Esophagus muscularis mucosa (tissue), 4 donors: Measurements from ENCODE around the gene TIAL1. TPM values are rescaled to one million over a fixed set of nuclear protein-coding genes. Genes with fewer than 3 reads are reported as not detected.

Source experiments
- DNase-seq: peaks from one replicate; pipeline ENCODE4 v3.0.0-alpha.2; 2017; ENCODE audit errors: extremely low spot score
- H3K27ac ChIP-seq, 4 donors: fragments of 200-600 bp; sonication (generic); replicated peaks in 1 of 4; 1 replicate in 3 of 4; 2 replicates in 1 of 4; pipeline ENCODE4 v1.5.1; 2016 to 2019; ENCODE audit warnings: mild to moderate bottlenecking in 1 of 4
- H3K27me3 ChIP-seq, 4 donors: fragments of 200-600 bp; sonication (generic); one replicate each; pipeline versions ENCODE4 v1.5.1 to v1.6.0; 2016 to 2019
- H3K36me3 ChIP-seq, 4 donors: fragments of 200-600 bp; sonication (generic); one replicate each; pipeline ENCODE4 v1.5.1; 2016 to 2019
- H3K4me1 ChIP-seq, 4 donors: fragments of 200-600 bp; sonication (generic); one replicate each; pipeline ENCODE4 v1.5.1; 2016 to 2019
- H3K4me3 ChIP-seq, 4 donors: fragments of 200-600 bp; sonication (generic); 1 replicate in 2 of 4; 2 replicates in 2 of 4; pipeline ENCODE4 v1.5.1; 2016 to 2019; ENCODE audit warnings: mild to moderate bottlenecking in 4 of 4, moderate library complexity in 1 of 4
- H3K9me3 ChIP-seq, 4 donors: fragments of 200-600 bp; sonication (generic); 1 replicate in 3 of 4; 2 replicates in 1 of 4; pipeline ENCODE4 v1.5.1; 2016 to 2019
- EP300 ChIP-seq: sonication (generic); formaldehyde crosslinking; IDR thresholded peaks from one replicate; pipeline ENCODE4 v1.6.1; 2017; ENCODE audit warnings: antibody characterized with exemption
- POLR2A ChIP-seq: fragments of 450-650 bp; IDR thresholded peaks from one replicate; pipeline ENCODE4 v1.6.1; 2017; ENCODE audit warnings: antibody characterized with exemption, moderate library complexity, mild to moderate bottlenecking, low read depth
- POLR2AphosphoS5 ChIP-seq, 2 donors: sonication (generic); formaldehyde crosslinking; IDR thresholded peaks; one replicate each; pipeline ENCODE4 v1.6.1; 2017; ENCODE audit warnings: antibody characterized with exemption in 2 of 2
- WGBS: methylation state at CpG from one replicate; pipeline ENCODE4 v1.1.5; 2018; 5-methylcytosine and 5-hydroxymethylcytosine counted together
- intact Hi-C: fragments of 100-400 bp; cut with DNase I; formaldehyde crosslinking; loops from one replicate; pipeline ENCODE4 v1.15.1; 2023
- total RNA-seq, 4 donors: library from RNA; depleted of rRNA; stranded (reverse); fragments of >200 nt; gene quantifications; one replicate each; pipeline versions ENCODE4 v1.1.0 to v1.2.1, GENCODE V29; 2016
- TF ChIP-seq, protein P1 (sequence below), 3 experiments: fragments of 200-600 bp in 2 of 3; fragments of 450-650 bp in 1 of 3; sonication (generic) in 2 of 3; IDR thresholded peaks; one replicate each; pipeline ENCODE4 v1.5.1; 2017 to 2019; ENCODE audit warnings: antibody characterized with exemption in 3 of 3, mild to moderate bottlenecking in 2 of 3, moderate library complexity in 1 of 3

Gene TIAL1
- total RNA-seq, 4 donors from 2014 or later = 49.9 to 78.1 (median 52.9) TPM

DNA sequence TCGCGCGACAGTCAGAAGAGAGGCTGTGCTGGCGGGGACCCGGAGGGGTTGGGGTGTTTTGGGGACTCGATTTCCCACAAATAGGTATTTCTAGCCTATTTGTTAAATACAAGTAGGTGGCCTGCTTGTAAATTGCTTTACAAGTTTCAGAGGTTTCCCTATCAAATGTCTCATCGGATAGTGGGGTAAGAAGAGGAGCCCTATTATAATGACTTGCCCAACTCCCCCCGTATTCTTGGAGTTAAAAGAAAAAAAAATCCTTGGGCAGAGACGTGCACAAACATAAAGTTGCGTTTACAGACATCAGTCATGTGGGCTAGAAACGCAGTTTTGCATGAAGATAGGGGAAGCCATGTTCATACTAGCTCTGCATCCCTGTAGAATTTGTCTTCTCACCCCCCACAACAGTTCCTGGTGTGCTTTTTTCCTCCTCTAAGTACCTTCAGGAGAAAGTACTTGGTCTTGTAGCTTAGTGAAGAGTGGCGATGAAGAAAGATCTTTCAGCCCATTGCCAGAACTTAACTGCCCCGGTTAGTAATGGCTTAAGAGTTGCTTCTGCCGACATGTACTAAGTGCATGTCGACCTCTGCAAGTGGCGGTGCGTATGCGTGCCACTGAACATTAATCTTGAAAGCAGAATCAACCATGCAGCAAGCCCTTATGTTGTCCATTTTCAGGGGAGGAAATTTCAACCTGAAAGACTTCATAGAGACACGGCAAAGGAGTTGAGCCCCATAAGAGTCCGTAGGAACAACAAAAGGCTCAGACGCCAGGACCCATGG, 832 bp upstream of the TIAL1 start:
- Histone ChIP-seq H3K9me3 (no peaks in the 10 kb centered on the region), H3K4me3 (peak overlapping the region; percentile 84 to 96 (median 91)), H3K27me3 (no peaks in the 10 kb centered on the region), H3K36me3 (peaks cover 0 to 3% (median 0%) of the 10 kb centered on the region in 4 donors), H3K4me1 (peaks cover 33 to 40% (median 38%) of the 10 kb centered on the region in 4 donors), H3K27ac (peak overlapping the region; percentile 96 to 99 (median 97))
- DNase-seq = no peak
- WGBS = 45% methylated on average over 21 of the region's 21 CpGs
- intact Hi-C loops = loop anchor here (5.0 kb wide), 3 partner anchors 50 to 130 kb away; partner anchors contain the start of gene INPP5F
- TF ChIP-seq POLR2A = no peak
- TF ChIP-seq EP300 = no peak
- TF ChIP-seq, protein P1, sequence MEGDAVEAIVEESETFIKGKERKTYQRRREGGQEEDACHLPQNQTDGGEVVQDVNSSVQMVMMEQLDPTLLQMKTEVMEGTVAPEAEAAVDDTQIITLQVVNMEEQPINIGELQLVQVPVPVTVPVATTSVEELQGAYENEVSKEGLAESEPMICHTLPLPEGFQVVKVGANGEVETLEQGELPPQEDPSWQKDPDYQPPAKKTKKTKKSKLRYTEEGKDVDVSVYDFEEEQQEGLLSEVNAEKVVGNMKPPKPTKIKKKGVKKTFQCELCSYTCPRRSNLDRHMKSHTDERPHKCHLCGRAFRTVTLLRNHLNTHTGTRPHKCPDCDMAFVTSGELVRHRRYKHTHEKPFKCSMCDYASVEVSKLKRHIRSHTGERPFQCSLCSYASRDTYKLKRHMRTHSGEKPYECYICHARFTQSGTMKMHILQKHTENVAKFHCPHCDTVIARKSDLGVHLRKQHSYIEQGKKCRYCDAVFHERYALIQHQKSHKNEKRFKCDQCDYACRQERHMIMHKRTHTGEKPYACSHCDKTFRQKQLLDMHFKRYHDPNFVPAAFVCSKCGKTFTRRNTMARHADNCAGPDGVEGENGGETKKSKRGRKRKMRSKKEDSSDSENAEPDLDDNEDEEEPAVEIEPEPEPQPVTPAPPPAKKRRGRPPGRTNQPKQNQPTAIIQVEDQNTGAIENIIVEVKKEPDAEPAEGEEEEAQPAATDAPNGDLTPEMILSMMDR (IDR thresholded peaks at IDR 0.05) = no peak
- no peak for TF ChIP-seq POLR2AphosphoS5 (IDR thresholded peaks at IDR 0.05)

DNA sequence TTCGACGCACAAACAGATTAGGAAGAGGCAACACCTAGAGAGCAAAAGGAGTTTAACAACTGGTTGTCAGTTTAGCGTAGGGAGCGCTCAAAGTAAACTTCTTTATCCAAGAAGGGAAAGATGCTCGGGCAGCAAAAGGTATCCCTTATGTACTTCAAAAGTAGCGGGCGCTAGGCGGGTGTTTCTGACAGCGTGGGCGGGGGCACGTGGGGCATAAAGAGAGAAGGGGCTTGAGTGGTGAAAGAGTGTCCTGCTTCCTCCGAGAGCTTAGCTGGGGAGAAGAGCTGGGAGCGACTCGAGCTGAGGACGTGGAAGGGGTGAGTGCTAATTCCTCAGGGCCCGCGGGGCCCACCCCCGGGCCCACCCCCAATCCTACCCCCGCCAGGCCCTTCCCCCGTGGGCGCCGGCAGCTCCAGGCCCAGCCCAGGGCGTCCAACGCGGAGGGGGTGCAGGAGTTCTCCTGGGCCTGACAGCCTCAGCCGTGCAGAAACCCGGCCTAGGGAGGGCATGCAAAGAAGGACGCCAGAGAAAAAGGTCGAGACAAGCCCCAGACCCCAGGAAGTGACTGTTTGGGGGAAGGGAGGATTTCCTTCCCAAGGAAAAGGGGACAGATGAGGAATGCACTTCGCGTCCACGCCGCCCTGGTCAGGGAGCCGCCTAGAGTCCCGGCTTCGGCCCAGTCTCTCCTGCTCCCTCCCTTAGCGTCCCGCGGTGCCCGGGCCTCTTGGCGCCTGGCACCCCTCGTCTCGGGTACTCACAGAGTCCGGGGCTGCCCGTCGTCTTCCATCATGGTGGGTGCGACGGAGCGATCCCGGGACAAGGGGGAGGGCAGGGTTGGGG, 868 bp downstream of the TIAL1 start:
- WGBS = 1% methylated on average over 34 of the region's 50 CpGs
- H3K27ac ChIP-seq = peak overlapping the region; percentile 96 to 99 (median 97)
- peak overlapping the region; percentile 84 to 96 (median 91) for H3K4me3 ChIP-seq
- H3K27me3 ChIP-seq = no peaks in the 10 kb centered on the region
- TF ChIP-seq EP300 (no peak), POLR2AphosphoS5 (IDR thresholded peaks at IDR 0.05) (no peak), POLR2A (no peak)
- TF ChIP-seq, protein P1 (IDR thresholded peaks at IDR 0.05) = no peak
- peaks cover 46 to 57% (median 52%) of the 10 kb centered on the region in 4 donors for H3K4me1 ChIP-seq
- DNase-seq = no peak
- H3K36me3 ChIP-seq = peaks cover 0 to 9% (median 2%) of the 10 kb centered on the region in 4 donors
- intact Hi-C loops = loop anchor here (5.0 kb wide), 3 partner anchors 49 to 131 kb away; partner anchors contain the start of gene INPP5F
- no peaks in the 10 kb centered on the region for H3K9me3 ChIP-seq

DNA sequence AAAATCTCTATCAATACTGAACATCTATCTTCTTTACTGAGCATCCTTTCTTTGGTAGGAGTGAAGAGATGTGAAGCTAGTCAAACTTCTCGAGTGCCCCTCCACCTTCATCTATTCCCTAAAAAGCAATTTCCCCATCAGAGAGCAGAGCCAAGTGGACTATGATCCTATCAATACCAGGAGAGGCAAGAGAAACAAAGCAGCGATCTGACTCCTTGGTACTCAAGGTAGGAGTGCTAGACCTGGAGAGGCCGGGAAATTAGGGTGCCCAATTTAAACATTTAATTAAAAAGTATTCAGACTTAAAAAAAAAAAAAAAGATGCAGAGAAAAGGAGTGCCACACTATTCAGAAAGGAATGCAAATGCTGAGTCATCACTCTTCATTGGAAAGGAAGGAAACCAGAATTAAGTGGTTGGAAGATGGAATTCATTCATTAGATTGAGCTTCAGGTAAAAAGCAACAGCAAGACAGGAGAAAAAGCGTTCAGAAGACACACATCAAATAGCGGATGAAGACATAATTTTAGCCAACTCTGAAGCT, 1.6 kb downstream of the TIAL1 start:
- Histone ChIP-seq H3K4me1 (peaks cover 46 to 57% (median 52%) of the 10 kb centered on the region in 4 donors), H3K36me3 (peaks cover 0 to 15% (median 5%) of the 10 kb centered on the region in 4 donors), H3K9me3 (no peaks in the 10 kb centered on the region), H3K27me3 (no peaks in the 10 kb centered on the region), H3K27ac (peak overlapping the region; percentile 96 to 99 (median 97)), H3K4me3 (peak overlapping the region; percentile 84 to 96 (median 91))
- no peak for DNase-seq
- intact Hi-C loops = loop anchor here (5.0 kb wide), 3 partner anchors 48 to 132 kb away; partner anchors contain the start of gene INPP5F
- 26% methylated on average over 5 of the region's 5 CpGs for WGBS
- TF ChIP-seq, protein P1 (IDR thresholded peaks at IDR 0.05) = no peak
- no peak for TF ChIP-seq EP300
- no peak for TF ChIP-seq POLR2A
- no peak for TF ChIP-seq POLR2AphosphoS5 (IDR thresholded peaks at IDR 0.05)

DNA sequence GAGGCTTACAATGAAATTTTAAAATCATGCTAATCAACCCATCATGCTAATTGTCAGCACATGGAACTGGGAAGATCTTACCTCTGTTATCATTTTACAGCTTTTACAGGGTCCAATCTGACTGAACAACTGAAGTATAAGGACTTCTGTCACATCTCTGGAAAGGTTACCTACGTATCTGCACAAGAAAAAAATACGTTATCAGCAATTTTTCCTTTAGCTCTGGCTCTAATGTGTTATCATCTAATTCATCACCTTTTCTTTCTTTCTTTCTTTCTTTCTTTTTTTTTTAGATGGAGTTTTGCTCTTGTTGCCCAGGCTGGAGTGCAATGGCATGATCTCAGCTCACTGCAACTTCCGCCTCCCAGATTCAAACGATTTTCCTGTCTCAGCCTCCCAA, 8.7 kb downstream of the TIAL1 start:
- H3K27me3 ChIP-seq = no peaks in the 10 kb centered on the region
- intact Hi-C loops = no loop called here
- no peak for DNase-seq
- H3K4me1 ChIP-seq = peaks cover 24 to 31% (median 28%) of the 10 kb centered on the region in 4 donors
- WGBS = 98% methylated on average over 4 of the region's 4 CpGs
- no peaks in the 10 kb centered on the region for H3K9me3 ChIP-seq
- peaks cover 7 to 54% (median 33%) of the 10 kb centered on the region in 4 donors for H3K36me3 ChIP-seq
- TF ChIP-seq POLR2AphosphoS5 (IDR thresholded peaks at IDR 0.05) (no peak), EP300 (no peak), POLR2A (no peak)
- TF ChIP-seq, protein P1 (IDR thresholded peaks at IDR 0.05) = no peak
- no peak overlapping the region for H3K27ac ChIP-seq
- no peak overlapping the region for H3K4me3 ChIP-seq
